HG02981 (cell line): ENCODE data around the gene CLIP2.

Experiments
- ATAC-seq: cut with Tn5 transposase; IDR thresholded peaks from one replicate; pipeline ENCODE4 v1.9.1; 2021; ENCODE audit warnings: mild to moderate bottlenecking, moderate library complexity; ENCODE audit not compliant: unreplicated experiment

Gene CLIP2

GRCh38 chr7:74269757-74270277 lies 19.4 kb upstream of the CLIP2 start:
- no peak for ATAC-seq

GRCh38 chr7:74271742-74272141 lies 17.5 kb upstream of the CLIP2 start:
- ATAC-seq: no peak

DNA sequence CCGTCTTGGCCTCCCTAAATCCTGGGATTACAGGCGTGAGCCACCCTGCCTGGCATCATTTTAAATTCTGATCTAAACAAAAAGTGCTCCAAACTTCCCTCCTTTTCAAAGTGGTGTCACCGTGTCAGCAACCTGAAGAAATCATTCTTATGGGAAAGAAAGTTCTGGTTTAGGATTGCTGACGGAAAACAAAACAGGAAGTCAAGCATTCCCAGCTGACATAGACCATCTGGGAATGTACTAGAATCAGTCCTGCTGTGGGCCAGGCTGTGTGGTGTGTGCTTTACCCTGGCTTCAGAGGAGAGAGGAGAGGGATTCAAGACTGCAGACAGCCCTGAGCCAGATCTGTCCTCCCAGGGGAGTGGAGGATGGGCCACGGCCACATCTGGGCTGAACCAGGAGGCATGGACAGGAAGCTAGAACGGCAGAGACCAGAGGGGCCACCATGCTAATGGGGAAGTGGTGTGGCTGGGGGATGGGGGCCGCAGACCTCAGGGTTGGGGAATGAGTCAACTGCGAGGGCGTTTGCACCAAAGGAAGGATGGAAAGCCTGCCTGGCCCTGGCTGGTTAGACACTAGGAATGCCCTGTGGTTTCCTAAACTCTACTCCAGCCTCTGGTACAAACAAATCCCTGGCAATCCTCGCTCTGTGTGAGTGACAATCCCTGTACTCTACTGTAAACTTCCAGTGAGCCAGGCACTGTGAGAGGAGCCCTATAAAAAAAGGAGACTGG lies 16.7 kb upstream of the CLIP2 start:
- peak; percentile 78 for ATAC-seq

DNA sequence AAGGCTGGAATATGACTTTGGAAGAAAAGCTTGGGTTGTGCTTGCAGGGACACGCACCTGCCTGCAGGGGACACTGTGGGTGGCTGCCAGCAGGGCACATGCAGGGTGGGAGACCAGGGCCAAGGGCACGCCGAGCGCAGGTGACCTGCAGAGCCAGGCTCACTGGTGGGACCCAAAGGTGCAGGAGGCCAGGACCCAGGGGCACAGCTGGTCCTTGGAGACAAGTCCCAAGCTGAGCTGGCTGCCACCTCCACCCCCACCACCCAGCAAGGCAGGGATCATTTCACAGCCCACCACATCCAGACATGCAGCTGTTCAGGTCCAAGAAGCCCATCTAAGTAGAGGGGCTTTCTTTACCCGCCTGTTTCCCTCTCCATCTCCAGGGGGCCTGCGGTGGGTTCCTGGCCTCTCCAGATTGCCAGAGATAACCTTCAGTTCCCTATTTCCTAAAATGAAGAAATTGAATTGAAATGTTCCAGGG lies 13.8 kb upstream of the CLIP2 start:
- no peak for ATAC-seq

DNA sequence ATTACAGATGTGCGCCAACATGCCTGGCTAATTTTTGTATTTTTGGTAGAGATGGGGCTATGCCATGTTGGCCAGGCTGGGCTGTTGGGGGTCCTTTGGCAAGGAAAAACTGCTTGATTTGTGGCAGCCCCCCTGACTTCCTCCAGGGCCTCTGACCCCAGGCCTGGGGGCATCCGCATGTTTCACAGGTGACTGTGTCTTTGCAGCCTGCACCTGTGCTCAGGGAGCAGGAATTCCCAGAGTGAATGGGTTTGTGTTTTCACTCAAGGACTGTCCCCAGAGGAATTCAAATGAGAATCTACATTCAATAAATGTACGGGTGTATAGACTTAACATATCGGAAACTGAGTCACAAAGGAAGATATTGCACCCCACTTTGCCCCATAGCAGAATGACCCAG lies 11.6 kb upstream of the CLIP2 start:
- ATAC-seq: no peak

DNA sequence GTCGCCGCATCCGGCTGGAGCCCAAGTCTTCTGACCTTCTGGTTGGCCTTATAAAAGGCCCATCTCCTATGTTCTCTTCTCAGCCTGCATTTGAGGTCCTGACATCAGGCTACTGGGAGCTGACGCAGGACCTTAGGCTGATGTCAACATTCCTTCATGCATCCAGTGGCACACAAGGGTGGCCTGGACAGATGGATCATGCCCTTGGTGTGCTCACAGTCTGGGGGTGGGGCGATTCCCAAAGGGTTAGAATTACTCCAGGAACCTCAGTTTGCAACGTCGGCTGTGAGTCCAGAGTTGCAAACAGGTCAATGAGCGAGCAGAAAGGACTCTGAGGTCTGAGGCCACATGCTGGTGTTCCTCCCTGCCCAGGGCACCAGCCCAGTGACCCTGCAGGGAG lies 8.2 kb upstream of the CLIP2 start:
- no peak for ATAC-seq

DNA sequence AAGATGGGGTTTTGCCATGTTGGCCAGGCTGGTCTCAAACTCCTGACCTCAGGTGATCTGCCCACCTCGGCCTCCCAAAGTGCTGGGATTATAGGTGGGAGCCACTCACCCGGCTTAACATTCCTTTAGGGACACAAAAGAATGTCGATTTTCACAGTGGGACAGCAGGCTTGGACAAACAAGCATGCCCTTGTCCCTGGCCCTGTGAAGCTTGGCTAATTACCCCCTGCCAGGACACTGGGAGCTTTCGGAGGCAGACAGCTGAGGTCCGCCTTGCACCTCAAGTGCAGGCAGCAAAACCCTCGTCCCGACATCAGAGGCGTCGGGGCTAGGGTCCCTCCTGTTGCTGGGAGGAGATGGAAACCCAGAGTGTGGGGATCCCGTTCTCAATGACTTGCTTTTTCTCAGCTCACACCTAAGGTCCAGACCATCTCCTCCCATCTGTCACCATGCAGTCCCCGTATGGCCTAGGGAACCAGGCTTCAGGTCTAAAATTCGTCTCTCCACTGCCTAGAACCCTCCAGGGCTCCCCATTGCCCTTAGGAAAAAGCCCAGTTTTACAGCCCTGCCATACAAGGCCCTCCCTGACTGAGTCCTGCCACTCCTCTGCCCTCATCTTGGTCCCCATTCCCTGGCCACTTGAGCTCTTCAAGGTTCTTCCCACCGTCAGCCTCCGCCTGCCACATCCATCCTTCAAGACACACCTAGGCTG lies 6.3 kb upstream of the CLIP2 start:
- ATAC-seq: no peak

DNA sequence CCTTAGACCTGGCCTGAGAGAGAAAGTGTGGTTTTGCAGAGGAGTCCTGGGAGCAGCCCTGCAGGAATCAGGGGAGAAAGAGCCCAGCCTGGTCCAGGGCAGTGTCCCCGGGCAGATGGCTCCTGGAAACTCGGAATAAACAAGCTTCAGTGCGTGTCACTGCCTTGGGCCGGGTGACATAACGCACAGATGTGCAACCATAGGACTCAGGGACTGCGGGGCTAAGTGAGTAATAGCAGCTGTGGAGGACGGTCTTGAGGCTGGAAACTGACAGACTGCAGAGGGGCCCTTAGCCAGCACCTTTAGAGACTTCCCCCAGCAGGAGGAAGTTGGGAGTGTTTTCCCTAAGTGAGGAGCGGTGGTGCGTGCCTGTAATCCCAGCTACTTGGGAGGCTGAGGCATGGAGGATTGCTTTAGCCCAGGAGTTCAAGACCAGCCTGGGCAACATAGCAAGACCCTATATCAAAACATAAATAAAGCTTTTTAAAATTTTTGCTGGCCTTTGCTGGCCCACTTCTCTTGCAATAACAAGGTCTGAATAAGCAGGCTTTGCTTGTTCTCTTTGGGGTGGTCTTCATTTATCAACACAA lies 5.3 kb upstream of the CLIP2 start:
- ATAC-seq: no peak

DNA sequence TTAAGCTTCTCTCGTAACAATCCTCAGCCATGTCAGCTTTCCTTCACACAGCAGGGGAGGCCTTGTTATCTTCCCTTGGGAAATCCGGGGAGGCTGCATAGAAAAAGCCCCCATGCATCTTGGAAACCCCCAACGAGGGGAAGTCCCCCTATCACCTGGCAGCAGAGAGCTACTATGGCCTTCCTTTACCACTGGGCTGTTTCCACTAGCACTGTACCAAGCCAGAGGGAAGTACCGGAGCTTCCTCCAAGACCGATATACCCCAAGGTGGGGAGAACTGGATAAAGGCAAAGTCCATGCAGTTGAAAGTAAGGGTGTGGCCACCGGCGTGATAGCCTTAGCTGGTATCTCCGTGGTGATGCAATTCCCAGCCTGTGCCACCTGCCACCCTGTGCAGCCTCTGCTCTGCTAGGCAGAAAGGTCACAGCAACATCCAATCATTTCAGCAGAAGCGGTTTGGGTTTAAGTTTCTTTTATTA lies 4.4 kb upstream of the CLIP2 start:
- peak; percentile 39 for ATAC-seq

GRCh38 chr7:74286131-74286530 lies 3.1 kb upstream of the CLIP2 start:
- ATAC-seq: no peak

DNA sequence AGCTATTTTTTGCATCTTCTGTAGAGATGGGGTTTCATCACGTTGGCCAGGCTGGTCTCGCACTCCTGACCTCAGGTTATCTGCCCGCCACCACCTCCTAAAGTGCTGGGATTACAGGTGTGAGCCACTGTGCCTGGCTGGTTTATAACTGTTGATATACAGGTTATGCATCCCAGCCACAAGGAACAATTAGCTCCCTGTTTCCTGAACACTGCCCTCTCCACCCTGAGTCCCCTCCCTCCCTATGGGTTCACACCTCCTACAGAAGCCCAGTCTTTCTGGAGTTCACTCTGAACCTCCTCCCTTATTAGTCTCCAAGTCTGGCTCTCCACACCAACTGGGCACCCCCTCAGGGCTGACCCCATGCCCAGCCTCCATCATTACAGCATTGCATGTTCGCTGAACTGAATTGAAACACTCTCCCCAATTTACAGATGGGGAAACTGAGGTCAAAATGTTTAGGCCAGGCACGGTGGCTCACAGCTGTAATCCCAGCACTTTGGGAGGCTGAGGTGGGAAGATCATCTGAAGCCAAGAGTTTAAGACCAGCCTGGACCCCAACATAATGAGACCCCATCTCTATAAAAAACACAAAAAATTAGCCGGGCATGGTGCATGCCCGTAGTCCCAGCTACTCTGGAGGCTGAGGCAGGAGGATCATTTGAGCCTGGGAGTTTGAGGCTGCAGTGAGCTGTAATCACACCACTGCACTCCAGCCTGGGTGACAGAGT lies 1.7 kb upstream of the CLIP2 start:
- no peak for ATAC-seq

GRCh38 chr7:74288034-74288881 lies 949 bp upstream of the CLIP2 start:
- no peak for ATAC-seq

- ATAC-seq: no peak
Observed at GRCh38 chr7:74289659-74290552, 699 bp downstream of the CLIP2 start.

DNA sequence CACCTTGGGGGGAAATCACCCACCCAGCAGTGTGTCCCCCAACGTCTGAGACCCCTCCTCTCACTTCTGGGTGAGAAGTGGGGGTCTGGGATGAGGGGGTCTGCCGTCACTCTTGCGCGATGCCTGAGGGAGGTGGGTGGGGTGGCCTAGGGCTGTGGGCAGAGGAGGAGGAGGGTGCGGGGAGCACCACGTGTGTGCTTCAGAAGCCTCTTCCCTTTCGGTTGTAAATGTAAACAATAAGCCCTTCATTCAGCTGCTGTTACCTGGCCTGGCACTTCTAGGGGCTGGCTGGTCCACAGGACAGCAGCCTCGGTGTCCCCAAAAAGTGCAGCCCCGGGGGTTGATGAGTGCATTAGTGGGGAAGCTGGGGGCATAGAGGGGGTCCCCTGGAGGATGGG lies 1.3 kb downstream of the CLIP2 start:
- no peak for ATAC-seq

DNA sequence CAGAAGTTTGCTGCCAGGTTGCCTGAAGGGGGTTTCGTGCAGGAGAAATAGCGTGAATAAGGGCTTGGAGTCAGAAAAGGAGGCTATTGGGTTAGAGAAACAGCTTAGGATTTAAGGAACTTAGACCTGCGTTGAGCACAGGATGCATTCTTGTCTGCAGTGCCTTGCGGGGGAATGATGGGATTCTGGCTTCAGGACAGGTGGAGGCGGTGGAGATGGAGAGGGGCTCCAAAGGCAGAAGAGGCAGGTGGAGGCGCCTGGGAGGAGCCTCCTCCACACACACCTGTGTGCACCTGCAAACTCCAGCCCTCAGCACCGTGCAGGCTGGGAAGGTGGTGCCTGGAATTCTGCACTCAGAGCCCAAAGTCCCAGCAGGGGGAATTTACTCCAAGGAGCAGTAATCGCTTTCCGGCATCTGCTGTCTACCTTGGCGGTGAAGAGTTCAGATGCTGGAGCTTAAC lies 1.8 kb downstream of the CLIP2 start:
- no peak for ATAC-seq

DNA sequence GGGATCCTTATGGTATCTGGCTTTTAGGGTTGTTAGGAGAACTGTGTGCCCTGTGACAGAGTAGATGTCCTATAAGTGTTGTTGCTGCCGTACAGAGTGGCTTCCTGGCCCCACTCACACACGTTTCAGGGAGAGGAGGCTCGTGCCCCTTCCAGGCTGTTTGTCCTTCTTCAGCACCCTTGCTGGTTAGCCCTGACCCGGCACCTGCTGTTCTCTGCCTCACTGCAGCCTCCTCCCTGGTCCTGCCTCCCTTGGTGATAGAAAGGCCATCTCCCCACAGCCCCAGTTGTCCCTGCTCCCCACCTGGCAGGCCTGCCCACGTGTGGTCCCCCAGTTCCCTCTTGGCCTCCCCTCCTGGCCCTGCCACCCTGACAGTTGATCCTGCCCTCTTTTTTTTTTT lies 2.3 kb downstream of the CLIP2 start:
- no peak for ATAC-seq

DNA sequence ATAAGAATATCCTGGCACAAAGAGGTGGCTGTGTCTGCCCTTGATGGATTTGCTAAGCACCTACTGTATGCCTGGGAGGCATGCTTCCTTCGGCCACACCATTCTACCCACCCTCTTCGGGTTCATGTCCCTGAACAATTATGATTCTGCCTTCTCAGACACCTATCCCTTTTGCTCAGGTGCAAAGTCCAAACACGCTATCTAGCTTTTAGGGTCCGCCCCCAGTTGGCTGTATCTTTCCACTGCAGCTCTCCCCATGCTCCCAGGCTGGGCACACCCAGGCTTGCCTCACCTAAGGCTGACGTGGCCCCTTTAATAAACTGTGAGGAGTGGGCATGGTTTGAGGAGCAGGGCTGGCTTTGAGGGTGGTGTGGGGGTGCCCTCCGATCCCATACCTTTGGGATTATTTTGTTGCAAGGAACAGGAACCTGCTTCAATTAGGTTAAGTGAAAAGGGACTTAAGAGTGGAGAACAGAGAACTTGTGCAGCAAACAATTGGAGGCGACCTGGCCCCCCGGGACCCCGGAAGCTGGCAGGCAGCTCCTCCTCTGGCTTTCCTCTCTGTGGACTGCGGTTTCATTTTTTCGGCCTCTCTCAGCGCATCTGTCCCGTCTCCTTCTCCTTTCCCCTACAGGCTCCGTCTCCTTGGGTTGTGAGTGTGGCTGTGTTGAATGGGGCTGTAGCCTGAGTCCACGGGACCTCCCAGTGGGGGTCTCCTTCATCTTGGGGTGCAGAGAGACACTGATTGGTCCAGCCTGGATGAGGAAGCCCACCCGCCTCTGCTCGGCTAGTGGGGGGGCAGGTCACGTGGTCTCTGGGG lies 3.8 kb downstream of the CLIP2 start:
- ATAC-seq: no peak

GRCh38 chr7:74293577-74293908 lies 4.3 kb downstream of the CLIP2 start:
- ATAC-seq: no peak
